Measurements from ENCODE around the gene ABHD17C.

Gene ABHD17C

GRCh38 chr15:80783260-80783659, 88.2 kb downstream of the ABHD17C start:
- no peak for DNase-seq (ENCODE audit: low read depth in 2 of 3, low spot score in 1 of 3)

GRCh38 chr15:80785335-80785734, 90.2 kb downstream of the ABHD17C start:
- DNase-seq (ENCODE audit: low read depth in 2 of 3, low spot score in 1 of 3), result no peak

GRCh38 chr15:80785811-80786354, 90.8 kb downstream of the ABHD17C start:
- DNase-seq (ENCODE audit: low read depth in 2 of 3, low spot score in 1 of 3), result no peak

- DNase-seq (ENCODE audit: low read depth in 2 of 3, low spot score in 1 of 3), result no peak
Observed at GRCh38 chr15:80787316-80787715, 92.2 kb downstream of the ABHD17C start.

- DNase-seq (ENCODE audit: low read depth in 2 of 3, low spot score in 1 of 3), result no peak
Observed at GRCh38 chr15:80788536-80788935, 93.4 kb downstream of the ABHD17C start.

GRCh38 chr15:80789296-80789695, 94.2 kb downstream of the ABHD17C start:
- DNase-seq (ENCODE audit: low read depth in 2 of 3, low spot score in 1 of 3), result no peak

- no peak for DNase-seq (ENCODE audit: low read depth in 2 of 3, low spot score in 1 of 3)
Observed at GRCh38 chr15:80789796-80790195, 94.7 kb downstream of the ABHD17C start.

GRCh38 chr15:80790236-80790635, 95.1 kb downstream of the ABHD17C start:
- DNase-seq (ENCODE audit: low read depth in 2 of 3, low spot score in 1 of 3), result no peak

GRCh38 chr15:80791004-80791403, 95.9 kb downstream of the ABHD17C start:
- DNase-seq (ENCODE audit: low read depth in 2 of 3, low spot score in 1 of 3), result no peak

- DNase-seq (ENCODE audit: low read depth in 2 of 3, low spot score in 1 of 3), result no peak
Observed at GRCh38 chr15:80796407-80796806, 101.3 kb downstream of the ABHD17C start.

GRCh38 chr15:80798911-80799310, 103.8 kb downstream of the ABHD17C start:
- DNase-seq (ENCODE audit: low read depth in 2 of 3, low spot score in 1 of 3), result no peak

GRCh38 chr15:80800067-80800466, 105.0 kb downstream of the ABHD17C start:
- no peak for DNase-seq (ENCODE audit: low read depth in 2 of 3, low spot score in 1 of 3)

- DNase-seq (ENCODE audit: low read depth in 2 of 3, low spot score in 1 of 3), result no peak
Observed at GRCh38 chr15:80801891-80802680, 107.0 kb downstream of the ABHD17C start.

- peak in 2 of 3 donors; percentile 32 to 37 for DNase-seq (ENCODE audit: low read depth in 2 of 3, low spot score in 1 of 3)
Observed at GRCh38 chr15:80803580-80804525, 108.7 kb downstream of the ABHD17C start.

- peak in 1 of 3 donors; percentile 6 for DNase-seq (ENCODE audit: low read depth in 2 of 3, low spot score in 1 of 3)
Observed at GRCh38 chr15:80804970-80805495, 109.9 kb downstream of the ABHD17C start.

Data from stimulated activated CD4-positive, alpha-beta T cell treated with anti-CD3 and anti-CD28 coated beads, Interleukin-12 subunit alpha, Interleukin-12 subunit beta, amount 100 ng/mL, for 48 hours (primary cell).